ENCODE measurements around the gene SETDB1. TPM values are rescaled to one million over a fixed set of nuclear protein-coding genes. Genes with fewer than 3 reads are reported as not detected.

The SETDB1 gene
- total and polyA plus RNA-seq, 2 of the 13 experiments (the other 11 are each of a cell fraction or from before 2014, with no cell fraction given) = 33.1 to 34.6 TPM

DNA sequence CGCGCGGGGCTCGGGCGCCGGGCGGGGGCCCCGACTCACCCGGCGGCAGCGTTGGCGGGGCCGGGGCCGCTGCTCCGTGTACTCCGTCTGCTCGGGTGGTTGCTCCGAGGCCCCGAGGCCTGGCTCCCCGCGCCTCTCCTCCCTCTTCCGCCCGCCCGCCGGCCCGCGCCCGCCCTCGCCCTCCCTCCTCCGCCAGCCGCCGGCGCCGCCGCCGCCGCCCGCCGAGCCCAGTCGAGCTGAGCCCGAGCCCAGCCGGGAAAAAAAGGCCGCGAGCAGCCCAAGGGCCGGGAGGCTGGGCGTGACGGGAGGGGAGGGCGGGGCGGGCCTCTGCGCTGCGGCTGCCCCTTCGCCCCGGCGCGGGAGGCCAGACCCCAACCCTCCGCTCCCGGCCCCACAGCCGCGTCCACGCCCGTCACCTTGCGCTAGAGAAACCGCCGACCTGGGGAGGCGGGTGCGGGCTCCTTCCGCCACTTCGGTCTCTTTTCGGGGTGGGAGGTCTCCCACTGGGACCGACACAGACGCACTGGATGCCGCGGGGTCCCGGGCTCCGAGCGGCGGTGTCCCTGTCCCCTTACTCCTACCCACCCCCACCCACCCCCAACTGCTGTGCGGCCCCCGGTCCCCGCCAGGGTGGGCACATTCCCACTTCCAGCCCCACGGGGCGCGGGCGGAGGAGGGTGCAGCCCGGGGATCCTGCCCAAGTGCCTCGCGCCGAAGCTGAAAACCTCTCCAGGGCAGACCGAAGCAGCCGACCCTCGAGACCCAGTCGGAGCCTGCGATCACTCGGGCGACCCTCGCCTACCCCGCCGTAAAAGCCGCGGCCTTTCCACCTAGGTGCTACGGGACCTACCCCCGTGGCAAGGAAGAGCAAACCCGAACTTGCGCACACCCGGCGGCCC is 48.7 kb downstream of the SETDB1 start, which contains the start of gene CERS2 (continued):
- TF ChIP-seq RBM39 (IDR thresholded peaks at IDR 0.05; ENCODE audit: low read depth, low read length, poor library complexity, severe bottlenecking) (peak; percentile 19), POLR2A (IDR thresholded peaks at IDR 0.05; ENCODE audit: insufficient read depth in 1 of 2, low read depth in 2 of 2, low read length in 2 of 2) (peak in 1 of 2 experiments; percentile 65; a peak in 3 of 4 replicates), RBFOX2 (IDR thresholded peaks at IDR 0.05; ENCODE audit: low read depth, low read length) (peak; percentile 81), SAP130 (CRISPR knock-in tag; IDR thresholded peaks at IDR 0.05; ENCODE audit: low read depth) (peak; percentile 71), ARNT2 (CRISPR knock-in tag; IDR thresholded peaks at IDR 0.05; ENCODE audit: low read depth) (peak; percentile 66), ZNF232 (CRISPR knock-in tag; IDR thresholded peaks at IDR 0.05; ENCODE audit: borderline replicate concordance) (no peak), ERF (CRISPR knock-in tag; IDR thresholded peaks at IDR 0.05) (0 out of 2 replicates have a peak, but pooled peaks have one; percentile 37), HOXA9 (CRISPR knock-in tag; IDR thresholded peaks at IDR 0.05; ENCODE audit: borderline replicate concordance) (no peak), ZFY (CRISPR knock-in tag; IDR thresholded peaks at IDR 0.05) (peak; percentile 73), SPEN (CRISPR knock-in tag; IDR thresholded peaks at IDR 0.05; ENCODE audit: low read depth) (peak; percentile 28; the same call in 1 of the 2 replicates), PHF8 (CRISPR knock-in tag; IDR thresholded peaks at IDR 0.05) (peak; percentile 73; the same call in 1 of the 2 replicates), RXRA (CRISPR knock-in tag; IDR thresholded peaks at IDR 0.05) (0 out of 2 replicates have a peak, but pooled peaks have one; percentile 38), POLR2AphosphoS5 (IDR thresholded peaks at IDR 0.05; ENCODE audit: low read depth, low read length) (peak; percentile 63), ZSCAN25 (CRISPR knock-in tag; IDR thresholded peaks at IDR 0.05) (peak; percentile 27; the same call in 1 of the 2 replicates)
- TF ChIP-seq, protein P1, sequence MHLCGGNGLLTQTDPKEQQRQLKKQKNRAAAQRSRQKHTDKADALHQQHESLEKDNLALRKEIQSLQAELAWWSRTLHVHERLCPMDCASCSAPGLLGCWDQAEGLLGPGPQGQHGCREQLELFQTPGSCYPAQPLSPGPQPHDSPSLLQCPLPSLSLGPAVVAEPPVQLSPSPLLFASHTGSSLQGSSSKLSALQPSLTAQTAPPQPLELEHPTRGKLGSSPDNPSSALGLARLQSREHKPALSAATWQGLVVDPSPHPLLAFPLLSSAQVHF (CRISPR knock-in tag; IDR thresholded peaks at IDR 0.05) = 0 out of 2 replicates have a peak, but pooled peaks have one; percentile 40
- TF ChIP-seq, protein P2, sequence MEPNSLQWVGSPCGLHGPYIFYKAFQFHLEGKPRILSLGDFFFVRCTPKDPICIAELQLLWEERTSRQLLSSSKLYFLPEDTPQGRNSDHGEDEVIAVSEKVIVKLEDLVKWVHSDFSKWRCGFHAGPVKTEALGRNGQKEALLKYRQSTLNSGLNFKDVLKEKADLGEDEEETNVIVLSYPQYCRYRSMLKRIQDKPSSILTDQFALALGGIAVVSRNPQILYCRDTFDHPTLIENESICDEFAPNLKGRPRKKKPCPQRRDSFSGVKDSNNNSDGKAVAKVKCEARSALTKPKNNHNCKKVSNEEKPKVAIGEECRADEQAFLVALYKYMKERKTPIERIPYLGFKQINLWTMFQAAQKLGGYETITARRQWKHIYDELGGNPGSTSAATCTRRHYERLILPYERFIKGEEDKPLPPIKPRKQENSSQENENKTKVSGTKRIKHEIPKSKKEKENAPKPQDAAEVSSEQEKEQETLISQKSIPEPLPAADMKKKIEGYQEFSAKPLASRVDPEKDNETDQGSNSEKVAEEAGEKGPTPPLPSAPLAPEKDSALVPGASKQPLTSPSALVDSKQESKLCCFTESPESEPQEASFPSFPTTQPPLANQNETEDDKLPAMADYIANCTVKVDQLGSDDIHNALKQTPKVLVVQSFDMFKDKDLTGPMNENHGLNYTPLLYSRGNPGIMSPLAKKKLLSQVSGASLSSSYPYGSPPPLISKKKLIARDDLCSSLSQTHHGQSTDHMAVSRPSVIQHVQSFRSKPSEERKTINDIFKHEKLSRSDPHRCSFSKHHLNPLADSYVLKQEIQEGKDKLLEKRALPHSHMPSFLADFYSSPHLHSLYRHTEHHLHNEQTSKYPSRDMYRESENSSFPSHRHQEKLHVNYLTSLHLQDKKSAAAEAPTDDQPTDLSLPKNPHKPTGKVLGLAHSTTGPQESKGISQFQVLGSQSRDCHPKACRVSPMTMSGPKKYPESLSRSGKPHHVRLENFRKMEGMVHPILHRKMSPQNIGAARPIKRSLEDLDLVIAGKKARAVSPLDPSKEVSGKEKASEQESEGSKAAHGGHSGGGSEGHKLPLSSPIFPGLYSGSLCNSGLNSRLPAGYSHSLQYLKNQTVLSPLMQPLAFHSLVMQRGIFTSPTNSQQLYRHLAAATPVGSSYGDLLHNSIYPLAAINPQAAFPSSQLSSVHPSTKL (CRISPR knock-in tag; IDR thresholded peaks at IDR 0.05) = peak; percentile 34; the same call in 1 of the 2 replicates
